T-helper 22 cell (primary cell): ENCODE results near the gene NOC2L.
"Not testable (repeated sequence)": the region's sequence is repeated elsewhere in the genome, so short reads cannot be mapped to it uniquely, and the experiment has no call there.

Experiments
- DNase-seq: peaks from one replicate; pipeline ENCODE4 v3.0.0-alpha.2; 2020; ENCODE audit warnings: low read depth

The NOC2L gene

GRCh38 chr1:962381-963300, 3.6 kb upstream of the NOC2L start:
- DNase-seq: no peak

- DNase-seq: no peak
Observed at GRCh38 chr1:961132-961669, 2.1 kb upstream of the NOC2L start.

DNA sequence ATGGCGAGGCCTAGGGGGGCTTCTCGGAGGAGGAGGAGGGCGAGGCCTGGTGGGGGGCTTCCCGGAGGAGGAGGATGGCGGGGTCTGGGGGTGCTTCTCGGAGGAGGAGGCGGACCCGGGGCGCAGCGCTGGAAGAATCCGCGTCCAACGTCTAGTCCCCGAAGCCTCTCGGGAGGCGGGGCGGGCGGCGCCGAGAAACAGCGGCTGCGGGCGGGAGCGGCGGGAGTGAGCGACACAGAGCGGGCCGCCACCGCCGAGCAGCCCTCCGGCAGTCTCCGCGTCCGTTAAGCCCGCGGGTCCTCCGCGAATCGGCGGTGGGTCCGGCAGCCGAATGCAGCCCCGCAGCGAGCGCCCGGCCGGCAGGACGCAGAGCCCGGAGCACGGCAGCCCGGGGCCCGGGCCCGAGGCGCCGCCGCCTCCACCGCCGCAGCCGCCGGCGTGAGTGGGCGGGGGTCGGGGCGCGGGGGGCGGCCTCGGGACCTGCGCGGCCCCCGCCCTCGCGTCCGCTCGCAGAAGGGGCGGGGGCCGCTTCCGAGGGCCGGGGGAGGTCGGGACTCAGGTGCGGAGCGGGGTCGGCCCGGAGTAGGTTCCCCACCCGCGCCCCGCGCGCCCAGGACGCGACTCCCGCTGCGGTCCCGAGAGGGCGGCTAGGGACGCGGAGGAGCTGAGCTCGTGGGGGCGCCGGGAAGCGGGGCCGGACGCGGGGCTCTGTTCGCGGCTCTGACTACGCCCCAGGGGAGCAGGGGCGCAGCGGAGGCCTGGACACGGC, 1.5 kb upstream of the NOC2L start, which contains the start of gene KLHL17:
Gene KLHL17 (plus strand): TSS at position 222 of the 769 bp plus-strand sequence. CDS start 110 bp downstream, at position 332.
- DNase-seq: peak; percentile 64

DNA sequence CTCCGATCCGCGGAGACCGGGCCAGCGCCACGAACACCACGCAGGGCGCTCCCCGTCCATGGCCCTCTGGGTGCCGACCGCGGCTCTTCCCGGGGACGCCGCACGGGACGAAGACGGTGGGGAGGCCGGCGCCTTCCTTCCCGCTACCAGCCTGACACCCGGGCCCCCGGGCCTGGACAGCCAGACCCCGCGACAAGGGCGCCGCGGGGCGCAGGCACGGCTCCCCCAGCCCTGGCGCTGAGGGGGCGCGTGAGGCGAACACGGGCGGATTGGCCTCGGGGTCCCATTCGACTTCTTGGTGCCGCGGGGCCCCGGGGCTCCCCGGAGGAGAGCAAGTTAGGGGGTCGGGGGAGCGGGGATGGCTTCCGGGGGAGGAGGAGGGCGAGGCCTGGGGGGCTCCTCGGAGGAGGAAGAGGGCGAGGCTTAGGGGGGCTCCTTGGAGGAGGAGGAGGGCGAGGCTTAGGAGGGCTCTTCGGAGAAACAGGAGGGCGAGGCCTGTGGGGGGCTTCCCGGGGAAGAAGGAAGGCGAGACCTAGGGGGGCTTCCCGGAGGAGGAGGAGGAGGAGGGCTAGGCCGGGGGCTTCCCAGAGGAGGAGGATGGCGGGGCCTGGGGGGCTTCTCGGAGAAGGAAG, 791 bp upstream of the NOC2L start:
- DNase-seq: no peak

GRCh38 chr1:956636-957035, 2.4 kb downstream of the NOC2L start:
- DNase-seq: no peak

DNA sequence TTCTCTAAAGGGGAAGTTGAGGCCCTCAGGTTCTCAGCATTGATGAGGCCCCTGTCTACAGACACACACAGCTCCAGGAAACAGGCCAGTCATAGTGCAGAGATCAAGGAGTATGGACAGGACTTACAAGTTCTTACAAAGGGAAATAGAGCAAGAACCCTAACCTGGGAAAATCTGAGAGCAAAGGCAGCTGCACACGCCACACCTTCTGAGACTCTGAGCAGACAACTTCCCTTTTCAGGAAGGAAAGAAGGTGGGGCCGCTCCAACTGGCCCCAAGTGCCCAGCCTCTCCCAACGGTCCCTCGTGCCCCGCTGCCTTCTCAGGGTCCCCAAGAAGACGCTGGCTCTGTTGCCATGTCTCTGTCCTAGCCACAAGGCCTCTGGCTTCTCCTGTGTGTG, 3.6 kb downstream of the NOC2L start:
- no peak for DNase-seq

GRCh38 chr1:954927-955326, 4.1 kb downstream of the NOC2L start:
- no peak for DNase-seq

- no peak for DNase-seq
Observed at GRCh38 chr1:953524-954320, 5.3 kb downstream of the NOC2L start.

DNA sequence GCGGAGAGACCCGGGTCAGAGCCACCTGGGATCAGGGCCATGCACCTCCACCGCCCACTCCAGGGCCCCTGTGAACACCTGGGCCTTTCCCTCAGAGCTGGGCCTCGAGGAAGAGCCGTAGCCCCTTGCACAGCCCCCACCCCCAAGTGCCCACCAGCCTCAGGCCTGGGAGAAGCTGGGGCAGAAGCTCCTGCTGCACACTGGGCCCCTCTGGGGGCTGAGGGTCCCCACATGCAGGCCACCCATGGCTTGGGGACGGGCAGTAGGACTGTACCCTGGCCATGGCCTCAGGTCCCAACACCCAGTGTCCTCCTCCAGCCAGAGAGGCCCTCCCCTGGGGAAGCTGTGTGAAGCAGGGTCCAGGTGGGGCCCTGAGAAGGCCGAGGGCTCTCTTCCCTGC, 6.5 kb downstream of the NOC2L start:
- no peak for DNase-seq

DNA sequence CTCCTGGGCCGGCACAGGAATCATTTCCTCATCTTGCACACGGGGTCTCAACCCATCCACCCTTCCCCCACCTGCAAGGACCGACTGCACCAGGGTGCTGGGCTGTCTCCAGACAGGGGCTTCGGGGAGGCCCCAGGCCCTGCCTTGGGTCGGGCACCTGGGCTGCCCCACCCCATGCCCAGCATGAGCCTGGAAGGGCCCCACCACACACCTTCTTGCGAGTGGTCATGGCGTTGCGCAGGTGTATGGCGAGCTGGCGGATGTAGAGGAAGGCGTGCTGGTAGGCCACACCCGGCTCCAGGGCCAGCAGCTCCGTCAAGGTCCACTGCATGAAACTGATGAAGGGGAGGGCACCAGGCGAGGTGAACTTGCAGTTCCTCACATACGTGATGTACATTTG, 6.9 kb downstream of the NOC2L start:
- DNase-seq: no peak

- DNase-seq: no peak
Observed at GRCh38 chr1:951364-951763, 7.7 kb downstream of the NOC2L start.

DNA sequence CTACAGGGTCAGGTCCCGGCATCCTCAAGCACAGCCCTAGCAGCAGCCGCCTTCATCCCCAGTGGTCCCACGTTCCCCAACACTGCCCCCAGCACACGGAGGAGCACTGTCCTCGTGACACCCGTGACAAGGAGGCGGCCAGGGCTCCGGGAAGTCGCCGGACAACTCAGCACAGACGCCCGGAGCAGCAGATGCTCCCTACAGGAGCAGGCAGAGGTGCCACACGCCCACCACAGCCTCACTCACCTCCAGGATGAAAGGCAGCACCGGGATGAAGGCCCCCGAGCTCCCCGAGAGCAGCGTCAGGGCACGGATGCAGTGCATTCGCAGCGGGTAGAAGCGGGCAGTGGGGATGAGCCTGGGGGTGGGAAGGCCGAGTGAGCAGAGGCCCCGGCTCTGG, 8.2 kb downstream of the NOC2L start:
- no peak for DNase-seq

DNA sequence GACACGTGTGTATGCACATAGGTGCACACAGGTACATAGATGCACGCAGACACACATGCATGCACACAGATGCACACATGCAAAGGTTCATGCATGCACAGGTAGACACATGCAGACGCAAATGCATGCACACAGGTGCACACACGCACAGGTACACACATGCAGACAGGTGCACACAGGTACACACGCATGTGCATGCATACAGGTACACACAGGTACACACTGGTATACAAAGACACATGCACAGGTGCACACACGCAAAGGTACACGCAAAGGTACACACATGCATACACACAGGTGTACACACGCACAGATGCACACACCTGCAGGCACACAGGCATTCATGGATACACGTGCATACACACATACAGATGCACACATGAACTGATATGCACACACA, 8.8 kb downstream of the NOC2L start:
- no peak for DNase-seq

- no peak for DNase-seq
Observed at GRCh38 chr1:947958-948357, 11.1 kb downstream of the NOC2L start.

- not testable (repeated sequence) for DNase-seq
Observed at GRCh38 chr1:946811-947210, 12.2 kb downstream of the NOC2L start.

DNA sequence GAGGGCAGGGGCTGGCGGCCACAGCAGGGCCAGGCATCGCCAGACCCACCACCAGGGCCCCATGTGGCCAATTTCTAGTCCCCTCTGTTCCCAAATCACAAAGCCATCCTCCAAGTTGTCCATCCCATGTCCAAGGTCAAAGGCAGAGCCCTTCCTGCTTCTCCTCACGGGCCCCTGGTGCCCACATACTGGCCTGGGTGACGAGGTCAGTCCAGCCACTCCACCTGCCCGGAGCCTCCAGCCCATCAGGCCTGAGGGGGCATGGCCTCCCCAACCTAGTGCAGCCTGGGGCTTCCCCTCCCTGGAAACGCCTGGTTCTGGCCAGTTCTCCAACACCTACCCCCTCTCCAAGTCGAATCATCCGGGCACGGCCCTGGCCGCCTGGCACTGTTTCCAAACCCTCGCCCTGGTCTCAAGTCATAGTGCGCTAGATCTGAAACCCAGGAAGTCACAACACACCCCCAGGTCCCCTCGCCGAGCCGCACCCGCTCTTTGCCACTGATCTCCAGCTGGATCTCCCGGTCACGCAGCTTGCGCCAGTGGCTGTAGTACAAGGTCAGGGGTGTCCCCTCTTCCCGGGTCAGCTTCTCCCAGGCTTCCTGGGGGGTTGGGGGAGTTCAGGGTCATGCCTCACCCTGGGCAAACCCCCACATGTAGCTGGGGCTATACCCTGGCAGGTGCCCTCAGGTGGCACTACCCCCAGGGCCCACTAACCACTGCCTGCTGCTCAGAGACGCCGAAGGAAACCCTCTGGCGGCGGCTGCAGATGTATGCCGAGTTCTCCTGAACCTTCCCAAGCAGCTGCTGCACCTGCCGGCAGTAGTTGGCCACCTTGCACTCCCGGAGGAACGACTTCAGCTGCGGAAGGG, 13.1 kb downstream of the NOC2L start:
- no peak for DNase-seq

GRCh38 chr1:944341-945325, 14.4 kb downstream of the NOC2L start:
- DNase-seq: no peak

- no peak for DNase-seq
Observed at GRCh38 chr1:943545-944340, 15.3 kb downstream of the NOC2L start.
